ENCODE measurements around the gene NKD2.

- TF ChIP-seq TCF7 (IDR thresholded peaks at IDR 0.05; ENCODE audit: borderline replicate concordance): no peak
- TF ChIP-seq PCBP2 (IDR thresholded peaks at IDR 0.05; ENCODE audit: low read depth, low read length, poor library complexity, severe bottlenecking): no peak
- TF ChIP-seq POLR2A (conservative IDR thresholded peaks at IDR 0.05): no peak
- TF ChIP-seq ATF3 (IDR thresholded peaks at IDR 0.05): no peak
- no peak for TF ChIP-seq ATF3 (CRISPR knock-in tag; conservative IDR thresholded peaks at IDR 0.05)
- TF ChIP-seq FOXP1 (CRISPR knock-in tag; IDR thresholded peaks at IDR 0.05): no peak
- no peak for TF ChIP-seq REST (IDR thresholded peaks at IDR 0.05; ENCODE audit: borderline replicate concordance)
- no peak for TF ChIP-seq REST (CRISPR knock-in tag; IDR thresholded peaks at IDR 0.05; ENCODE audit: low read depth)
These were observed 22.8 kb downstream of the NKD2 start for GRCh38 chr5:1031306-1031959.

Data from K562 (cell line).